ENCODE data around the gene RGCC. TPM values are rescaled to one million over a fixed set of nuclear protein-coding genes. Genes with fewer than 3 reads are reported as not detected.
"Not testable (repeated sequence)": the region's sequence is repeated elsewhere in the genome, so short reads cannot be mapped to it uniquely, and the experiment has no call there.

The RGCC gene
- total RNA-seq = 28.8 and 76.8 TPM in 2 replicates

- peak; percentile 26 to 83 for DNase-seq (ENCODE audit: low read depth in 2 of 2)
Observed at GRCh38 chr13:41456768-41457588, at the start of gene RGCC. RGCC (plus strand) TSS chr13:41457550; CDS start chr13:41457708, 158 bp downstream.

- DNase-seq (ENCODE audit: low read depth in 2 of 2) = peak in 1 of 2 donors; percentile 41
Observed at GRCh38 chr13:41408121-41408520, 49.2 kb upstream of the RGCC start.

GRCh38 chr13:41408746-41409145 is 48.6 kb upstream of the RGCC start:
- no peak for DNase-seq (ENCODE audit: low read depth in 2 of 2)

GRCh38 chr13:41409611-41410010 is 47.7 kb upstream of the RGCC start:
- no peak for DNase-seq (ENCODE audit: low read depth in 2 of 2)

GRCh38 chr13:41411060-41411459 is 46.3 kb upstream of the RGCC start:
- DNase-seq (ENCODE audit: low read depth in 2 of 2) = no peak

- DNase-seq (ENCODE audit: low read depth in 2 of 2) = peak in 1 of 2 donors; percentile 44
Observed at GRCh38 chr13:41411522-41411921, 45.8 kb upstream of the RGCC start.

GRCh38 chr13:41413872-41414271 is 43.5 kb upstream of the RGCC start:
- no peak for DNase-seq (ENCODE audit: low read depth in 2 of 2)

- no peak for DNase-seq (ENCODE audit: low read depth in 2 of 2)
Observed at GRCh38 chr13:41416276-41416675, 41.1 kb upstream of the RGCC start.

GRCh38 chr13:41418027-41418426 is 39.3 kb upstream of the RGCC start:
- no peak for DNase-seq (ENCODE audit: low read depth in 2 of 2)

- no peak for DNase-seq (ENCODE audit: low read depth in 2 of 2)
Observed at GRCh38 chr13:41418731-41419130, 38.6 kb upstream of the RGCC start.

- no peak for DNase-seq (ENCODE audit: low read depth in 2 of 2)
Observed at GRCh38 chr13:41419206-41419605, 38.1 kb upstream of the RGCC start.

GRCh38 chr13:41420146-41420545 is 37.2 kb upstream of the RGCC start:
- no peak for DNase-seq (ENCODE audit: low read depth in 2 of 2)

GRCh38 chr13:41421330-41421729 is 36.0 kb upstream of the RGCC start:
- DNase-seq (ENCODE audit: low read depth in 2 of 2) = not testable (repeated sequence)

- not testable (repeated sequence) for DNase-seq (ENCODE audit: low read depth in 2 of 2)
Observed at GRCh38 chr13:41421983-41422382, 35.4 kb upstream of the RGCC start.

- not testable (repeated sequence) for DNase-seq (ENCODE audit: low read depth in 2 of 2)
Observed at GRCh38 chr13:41423259-41423658, 34.1 kb upstream of the RGCC start.

- not testable (repeated sequence) for DNase-seq (ENCODE audit: low read depth in 2 of 2)
Observed at GRCh38 chr13:41424675-41425074, 32.7 kb upstream of the RGCC start.

GRCh38 chr13:41426047-41426446 is 31.3 kb upstream of the RGCC start:
- no peak for DNase-seq (ENCODE audit: low read depth in 2 of 2)

GRCh38 chr13:41427666-41428065 is 29.7 kb upstream of the RGCC start:
- DNase-seq (ENCODE audit: low read depth in 2 of 2) = no peak

- peak in 1 of 2 donors; percentile 21 for DNase-seq (ENCODE audit: low read depth in 2 of 2)
Observed at GRCh38 chr13:41428155-41428554, 29.2 kb upstream of the RGCC start.

GRCh38 chr13:41434030-41434429 is 23.3 kb upstream of the RGCC start:
- not testable (repeated sequence) for DNase-seq (ENCODE audit: low read depth in 2 of 2)

- DNase-seq (ENCODE audit: low read depth in 2 of 2) = no peak
Observed at GRCh38 chr13:41434831-41435520, 22.4 kb upstream of the RGCC start.

- DNase-seq (ENCODE audit: low read depth in 2 of 2) = no peak
Observed at GRCh38 chr13:41443969-41444368, 13.4 kb upstream of the RGCC start.

- no peak for DNase-seq (ENCODE audit: low read depth in 2 of 2)
Observed at GRCh38 chr13:41452462-41452861, 4.9 kb upstream of the RGCC start.

Data from dermis microvascular lymphatic vessel endothelial cell (primary cell).